Sigmoid colon (tissue), 4 donors: ENCODE measurements around the gene SCNN1B.

ENCODE experiments used
- POLR2AphosphoS5 ChIP-seq, 4 donors: sonication (generic); formaldehyde crosslinking; IDR thresholded peaks; one replicate each; pipeline ENCODE4 v1.6.1; 2017; ENCODE audit warnings: antibody characterized with exemption in 4 of 4
- TF ChIP-seq, protein P1 (sequence below), 4 experiments: fragments of 450-650 bp in 3 of 4; fragments of 200-600 bp in 1 of 4; IDR thresholded peaks; one replicate each; pipeline ENCODE4 v1.5.1; 2016 to 2019; ENCODE audit warnings: antibody characterized with exemption in 4 of 4, mild to moderate bottlenecking in 3 of 4, moderate library complexity in 2 of 4

- TF ChIP-seq, protein P1, sequence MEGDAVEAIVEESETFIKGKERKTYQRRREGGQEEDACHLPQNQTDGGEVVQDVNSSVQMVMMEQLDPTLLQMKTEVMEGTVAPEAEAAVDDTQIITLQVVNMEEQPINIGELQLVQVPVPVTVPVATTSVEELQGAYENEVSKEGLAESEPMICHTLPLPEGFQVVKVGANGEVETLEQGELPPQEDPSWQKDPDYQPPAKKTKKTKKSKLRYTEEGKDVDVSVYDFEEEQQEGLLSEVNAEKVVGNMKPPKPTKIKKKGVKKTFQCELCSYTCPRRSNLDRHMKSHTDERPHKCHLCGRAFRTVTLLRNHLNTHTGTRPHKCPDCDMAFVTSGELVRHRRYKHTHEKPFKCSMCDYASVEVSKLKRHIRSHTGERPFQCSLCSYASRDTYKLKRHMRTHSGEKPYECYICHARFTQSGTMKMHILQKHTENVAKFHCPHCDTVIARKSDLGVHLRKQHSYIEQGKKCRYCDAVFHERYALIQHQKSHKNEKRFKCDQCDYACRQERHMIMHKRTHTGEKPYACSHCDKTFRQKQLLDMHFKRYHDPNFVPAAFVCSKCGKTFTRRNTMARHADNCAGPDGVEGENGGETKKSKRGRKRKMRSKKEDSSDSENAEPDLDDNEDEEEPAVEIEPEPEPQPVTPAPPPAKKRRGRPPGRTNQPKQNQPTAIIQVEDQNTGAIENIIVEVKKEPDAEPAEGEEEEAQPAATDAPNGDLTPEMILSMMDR (IDR thresholded peaks at IDR 0.05), result no peak
- no peak for TF ChIP-seq POLR2AphosphoS5 (IDR thresholded peaks at IDR 0.05)
These were observed 9.1 kb upstream of the SCNN1B start for GRCh38 chr16:23293016-23293415.
